Brain pericyte (primary cell): ENCODE measurements around the gene ZBTB2.
A peak's percentile ranks its signal among the peaks of the same experiment; 100 is the strongest.
"Not testable (repeated sequence)": the region's sequence is repeated elsewhere in the genome, so short reads cannot be mapped to it uniquely, and the experiment has no call there.

Experiments
- DNase-seq: peaks from one replicate; pipeline ENCODE4 v3.0.0-alpha.2; 2012; ENCODE audit warnings: low read depth, low spot score

ZBTB2 gene

GRCh38 chr6:151400473-151400872 lies 9.1 kb upstream of the ZBTB2 start:
- no peak for DNase-seq

GRCh38 chr6:151399679-151400078 lies 8.3 kb upstream of the ZBTB2 start:
- no peak for DNase-seq

GRCh38 chr6:151393410-151393809 lies 2.1 kb upstream of the ZBTB2 start:
- no peak for DNase-seq

- no peak for DNase-seq
Observed at GRCh38 chr6:151392427-151392826, 1.1 kb upstream of the ZBTB2 start.

- no peak for DNase-seq
Observed at GRCh38 chr6:151390851-151391470, 398 bp downstream of the ZBTB2 start.

- peak; percentile 98 for DNase-seq
Observed at GRCh38 chr6:151390276-151390850, 996 bp downstream of the ZBTB2 start.

GRCh38 chr6:151389618-151390275 lies 1.6 kb downstream of the ZBTB2 start:
- DNase-seq, result peak; percentile 57

- no peak for DNase-seq
Observed at GRCh38 chr6:151388997-151389617, 2.3 kb downstream of the ZBTB2 start.

GRCh38 chr6:151388236-151388635 lies 3.1 kb downstream of the ZBTB2 start:
- no peak for DNase-seq

GRCh38 chr6:151387175-151387970 lies 4.0 kb downstream of the ZBTB2 start:
- DNase-seq, result no peak

- DNase-seq, result no peak
Observed at GRCh38 chr6:151385177-151385576, 6.2 kb downstream of the ZBTB2 start.

- DNase-seq, result no peak
Observed at GRCh38 chr6:151384151-151384550, 7.2 kb downstream of the ZBTB2 start.

GRCh38 chr6:151382631-151383030 lies 8.7 kb downstream of the ZBTB2 start:
- not testable (repeated sequence) for DNase-seq

GRCh38 chr6:151381722-151382121 lies 9.6 kb downstream of the ZBTB2 start:
- DNase-seq, result no peak

GRCh38 chr6:151380848-151381205 lies 10.5 kb downstream of the ZBTB2 start:
- DNase-seq, result no peak

GRCh38 chr6:151379933-151380847 lies 11.2 kb downstream of the ZBTB2 start:
- no peak for DNase-seq

- DNase-seq, result no peak
Observed at GRCh38 chr6:151377095-151377494, 14.3 kb downstream of the ZBTB2 start.

- DNase-seq, result no peak
Observed at GRCh38 chr6:151376440-151376839, 14.9 kb downstream of the ZBTB2 start.

GRCh38 chr6:151375833-151376232 lies 15.5 kb downstream of the ZBTB2 start:
- no peak for DNase-seq

- DNase-seq, result no peak
Observed at GRCh38 chr6:151374036-151374683, 17.2 kb downstream of the ZBTB2 start.
